HG03571 (cell line): ENCODE results near the gene SKIL.

Experiments used
- ATAC-seq: cut with Tn5 transposase; IDR thresholded peaks from one replicate; pipeline ENCODE4 v1.9.1; 2021; ENCODE audit not compliant: unreplicated experiment

The SKIL gene

GRCh38 chr3:170436697-170437096 is 79.2 kb downstream of the SKIL start:
- ATAC-seq: no peak

- no peak for ATAC-seq
These were observed 79.7 kb downstream of the SKIL start for GRCh38 chr3:170437176-170437575.

- no peak for ATAC-seq
These were observed 80.3 kb downstream of the SKIL start for GRCh38 chr3:170437696-170438407.

- no peak for ATAC-seq
These were observed 81.3 kb downstream of the SKIL start for GRCh38 chr3:170438836-170439235.

GRCh38 chr3:170440344-170440743 is 82.8 kb downstream of the SKIL start:
- no peak for ATAC-seq

- no peak for ATAC-seq
These were observed 83.9 kb downstream of the SKIL start for GRCh38 chr3:170441412-170441811.

- ATAC-seq: no peak
These were observed 85.4 kb downstream of the SKIL start for GRCh38 chr3:170442947-170443346.

GRCh38 chr3:170443457-170443856 is 85.9 kb downstream of the SKIL start:
- ATAC-seq: no peak
